GM21619 (cell line): ENCODE results near the gene ACADM.
"Not testable (repeated sequence)": the region's sequence is repeated elsewhere in the genome, so short reads cannot be mapped to it uniquely, and the experiment has no call there.

ENCODE experiments used
- ATAC-seq: cut with Tn5 transposase; IDR thresholded peaks from one replicate; pipeline ENCODE4 v1.9.1; 2021; ENCODE audit not compliant: unreplicated experiment

Gene ACADM

DNA sequence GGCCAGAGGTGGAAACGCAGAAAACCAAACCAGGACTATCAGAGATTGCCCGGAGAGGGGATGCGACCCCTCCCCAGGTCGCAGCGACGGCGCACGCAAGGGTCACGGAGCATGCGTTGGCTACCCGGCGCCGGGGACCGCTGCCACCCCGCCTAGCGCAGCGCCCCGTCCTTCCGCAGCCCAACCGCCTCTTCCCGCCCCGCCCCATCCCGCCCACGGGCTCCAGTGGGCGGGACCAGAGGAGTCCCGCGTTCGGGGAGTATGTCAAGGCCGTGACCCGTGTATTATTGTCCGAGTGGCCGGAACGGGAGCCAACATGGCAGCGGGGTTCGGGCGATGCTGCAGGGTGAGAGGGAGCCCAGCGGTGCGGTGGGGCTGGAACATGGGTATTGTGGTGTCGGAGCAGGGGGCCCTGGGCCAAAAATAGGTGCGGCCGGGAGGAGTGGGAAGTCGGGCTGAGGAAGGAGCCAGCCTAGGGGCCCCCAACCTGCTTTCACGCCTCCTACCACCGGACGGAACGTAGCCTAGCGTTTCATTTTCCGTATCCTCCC lies at the start of gene ACADM:
Gene ACADM, plus strand, starts transcription at position 238 of the 551 bp plus-strand sequence. Its CDS starts 79 bp downstream, at position 317.
- ATAC-seq, result peak; percentile 89

DNA sequence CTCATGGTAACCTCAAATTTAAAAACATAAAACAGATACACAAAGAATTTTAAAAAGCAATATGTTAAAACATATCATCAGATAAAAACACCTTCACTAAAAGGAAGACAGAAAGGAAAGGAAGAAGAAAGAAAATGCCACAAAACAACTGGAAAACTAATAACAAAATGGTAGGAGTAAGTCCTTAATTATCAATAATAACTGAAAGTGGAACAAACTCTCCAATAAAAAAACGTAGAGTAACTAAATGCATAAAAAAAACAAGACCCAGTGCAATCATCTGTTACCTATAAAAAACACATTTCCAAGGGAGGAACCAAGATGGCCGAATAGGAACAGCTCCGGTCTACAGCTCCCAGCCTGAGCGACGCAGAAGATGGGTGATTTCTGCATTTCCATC lies 47.1 kb upstream of the ACADM start:
- ATAC-seq, result no peak

- ATAC-seq, result not testable (repeated sequence)
Observed at GRCh38 chr1:75677964-75678363, 46.5 kb upstream of the ACADM start.

- no peak for ATAC-seq
Observed at GRCh38 chr1:75690547-75690946, 34.0 kb upstream of the ACADM start.

DNA sequence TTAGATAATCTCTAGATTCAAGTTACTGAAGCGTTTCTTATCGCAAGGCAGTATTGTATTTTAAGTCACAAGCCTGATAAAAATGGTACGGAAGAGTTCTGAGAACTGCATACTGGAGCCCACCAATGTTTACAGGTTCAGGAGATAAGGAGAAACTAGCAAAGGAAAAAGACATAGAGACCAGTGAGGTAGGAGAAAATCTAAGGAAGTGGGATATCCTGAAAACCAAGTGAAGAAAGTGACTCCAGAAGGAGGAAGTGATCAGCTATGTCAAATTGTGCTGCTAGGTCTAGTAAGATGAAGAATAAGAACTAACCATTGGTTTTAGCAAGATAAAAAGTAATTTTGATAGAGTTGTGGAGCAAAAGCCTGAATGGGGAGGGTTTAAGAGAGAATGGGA lies 31.0 kb upstream of the ACADM start:
- ATAC-seq, result no peak

GRCh38 chr1:75696000-75696399 lies 28.5 kb upstream of the ACADM start:
- no peak for ATAC-seq

DNA sequence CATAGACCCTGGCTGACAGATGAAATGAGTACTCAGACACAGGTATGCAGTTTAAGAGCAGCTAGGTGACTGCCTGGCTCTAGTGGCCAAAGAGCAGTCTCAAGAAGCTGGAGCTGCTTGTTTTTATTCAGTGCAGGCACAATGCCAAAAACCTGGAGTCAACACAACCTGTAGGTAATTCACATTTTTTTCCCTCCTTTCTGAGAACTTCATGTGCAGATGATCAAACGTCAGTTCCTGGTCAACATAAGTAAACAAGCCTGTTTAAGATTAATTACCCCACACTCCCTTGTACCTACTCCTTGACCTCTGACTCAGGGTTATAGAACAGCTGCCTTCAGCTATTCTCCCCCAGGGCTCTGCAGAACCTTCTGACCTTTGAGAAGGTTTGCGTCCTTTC lies 17.3 kb upstream of the ACADM start:
- no peak for ATAC-seq

DNA sequence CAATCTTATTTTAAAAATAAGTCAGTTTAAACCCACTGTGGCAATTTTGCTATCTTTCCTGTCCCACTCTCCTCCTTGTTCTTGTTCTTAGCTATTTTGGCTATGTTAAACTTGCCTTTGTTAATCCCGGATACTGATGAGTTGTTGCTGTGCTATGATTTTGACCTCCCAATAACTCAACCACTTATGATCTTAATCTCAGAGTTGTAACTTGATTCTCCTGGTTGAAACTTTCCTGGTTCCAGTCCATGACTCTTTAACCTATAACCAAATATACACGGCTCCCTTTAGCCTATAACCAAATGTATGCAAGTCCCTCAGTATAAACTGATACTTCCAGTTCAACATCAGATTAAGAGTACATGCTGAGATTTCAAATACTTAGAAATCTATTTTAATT lies 15.6 kb upstream of the ACADM start:
- ATAC-seq, result no peak

DNA sequence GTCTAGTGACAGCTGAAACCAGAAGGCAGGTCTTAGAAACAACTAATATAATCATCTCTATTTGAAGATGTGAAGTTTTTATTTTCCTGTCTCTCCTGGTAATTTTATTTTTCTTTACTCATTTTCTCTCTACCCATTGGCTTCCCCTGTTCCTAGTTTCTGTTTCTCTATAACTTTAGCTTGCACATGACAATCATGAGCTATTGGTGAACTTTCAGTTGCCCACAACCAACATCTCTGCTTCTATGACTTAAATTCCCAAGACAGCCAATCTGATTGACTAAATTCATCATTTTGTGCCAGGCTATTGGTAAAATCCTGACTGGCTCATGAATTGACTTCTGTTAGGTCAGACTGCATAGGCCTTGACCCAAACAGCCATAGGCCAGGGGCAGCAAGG lies 13.7 kb upstream of the ACADM start:
- ATAC-seq, result peak; percentile 50

DNA sequence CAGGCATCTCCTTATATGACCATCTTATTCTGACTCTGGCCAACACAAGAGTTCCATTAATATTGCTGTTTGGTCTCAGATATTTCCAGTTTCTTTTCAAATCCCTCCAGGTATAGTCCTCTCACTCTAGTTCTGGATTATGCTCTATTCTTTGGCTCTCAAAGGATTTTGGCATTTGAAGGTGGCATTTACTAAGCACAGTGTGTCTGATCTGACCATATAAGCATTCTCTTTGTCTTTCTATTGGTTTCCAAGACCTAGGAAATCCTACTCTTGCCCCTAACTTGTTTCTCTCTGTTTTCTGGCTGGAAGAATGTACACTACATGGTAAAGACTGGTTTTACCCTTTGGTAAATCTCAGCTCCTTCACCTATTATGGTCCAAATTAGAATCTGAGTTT lies 12.7 kb upstream of the ACADM start:
- no peak for ATAC-seq

GRCh38 chr1:75712306-75712705 lies 12.2 kb upstream of the ACADM start:
- ATAC-seq, result no peak

DNA sequence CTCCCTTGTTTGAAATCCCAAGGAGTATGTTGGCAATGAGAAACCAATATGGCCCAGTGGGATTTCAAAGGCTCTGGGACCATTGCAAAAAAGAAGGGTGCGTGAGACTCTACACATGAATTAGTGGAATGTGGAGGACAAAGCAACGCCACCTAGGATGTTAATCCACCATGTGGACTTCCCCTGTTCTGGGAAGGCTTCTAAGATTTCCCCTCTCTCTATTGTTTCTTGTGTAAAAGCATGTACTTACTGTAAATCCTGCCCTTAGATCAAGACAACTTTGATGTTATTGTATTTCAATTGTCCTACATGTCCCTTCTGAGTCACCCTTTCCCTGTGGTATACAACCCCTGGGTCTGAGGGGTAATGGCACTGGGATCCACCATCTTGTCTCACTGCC lies 4.7 kb upstream of the ACADM start:
- ATAC-seq, result no peak

- ATAC-seq, result no peak
Observed at GRCh38 chr1:75720325-75720724, 4.2 kb upstream of the ACADM start.

- no peak for ATAC-seq
Observed at GRCh38 chr1:75720820-75721219, 3.7 kb upstream of the ACADM start.

GRCh38 chr1:75722246-75722645 lies 2.3 kb upstream of the ACADM start:
- ATAC-seq, result not testable (repeated sequence)

DNA sequence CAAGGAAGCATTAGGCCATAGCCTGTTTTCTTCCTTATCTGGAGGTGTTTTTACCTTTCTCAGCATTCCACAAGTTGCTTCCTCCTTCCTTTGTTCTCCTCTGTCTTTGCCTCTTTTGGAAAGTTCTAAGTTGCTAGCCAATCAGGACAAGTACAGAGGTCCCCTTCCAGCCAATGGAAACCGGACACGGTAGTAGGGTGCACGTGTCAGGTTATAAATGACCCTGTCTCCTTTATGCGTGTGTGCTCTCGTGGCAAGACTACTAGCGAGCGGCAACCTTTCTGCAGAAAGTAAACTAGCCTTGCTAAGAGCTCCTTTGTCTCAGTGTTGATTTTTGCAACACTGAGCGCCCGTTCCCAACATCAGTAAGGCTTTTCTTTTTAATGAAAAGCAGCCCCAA lies 1.5 kb upstream of the ACADM start:
- ATAC-seq, result no peak

GRCh38 chr1:75723989-75724471 lies 479 bp upstream of the ACADM start:
- peak; percentile 71 for ATAC-seq

- ATAC-seq, result no peak
Observed at GRCh38 chr1:75725266-75725665, 757 bp downstream of the ACADM start.

DNA sequence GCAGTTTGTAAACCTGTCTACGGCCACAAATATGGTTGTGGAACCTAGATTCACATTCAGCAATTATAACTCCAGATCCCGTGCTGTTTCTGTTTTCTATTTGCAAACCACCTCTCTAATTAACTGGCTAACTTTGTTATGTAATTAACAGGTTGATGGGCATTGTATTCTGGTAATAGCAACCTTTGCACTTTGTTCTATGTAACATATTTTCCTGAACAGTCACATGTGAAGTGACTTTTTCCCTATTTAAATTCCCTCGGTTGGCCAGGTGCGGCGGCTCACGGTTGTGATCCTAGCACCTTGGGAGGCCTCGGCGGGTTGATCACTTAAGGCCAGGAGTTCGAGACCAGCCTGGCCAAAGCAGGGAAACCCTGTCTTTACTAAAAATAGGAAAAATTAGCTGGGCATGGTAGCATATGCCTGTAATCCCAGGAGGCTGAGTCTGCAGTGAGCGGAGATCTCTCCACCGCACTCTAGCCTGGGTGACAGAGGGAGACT lies 1.4 kb downstream of the ACADM start:
- no peak for ATAC-seq

DNA sequence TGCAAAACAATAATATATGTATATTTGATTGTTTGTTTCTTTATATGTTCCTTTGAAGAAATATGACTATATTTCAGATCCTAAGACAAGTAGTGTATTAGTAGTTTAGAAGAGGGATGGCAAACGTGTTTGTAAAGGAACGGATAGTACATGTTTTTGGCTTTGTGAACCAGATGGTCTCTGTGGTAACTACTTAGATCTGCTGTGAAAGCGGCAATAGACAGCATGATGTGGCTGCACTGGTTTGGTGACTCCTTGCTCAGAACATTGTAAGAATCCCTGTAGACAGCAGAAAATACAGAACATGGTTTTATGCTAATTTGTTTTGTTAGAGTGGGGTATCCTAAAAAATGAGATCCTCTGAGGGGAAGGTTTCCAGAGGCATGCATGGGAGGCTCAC lies 3.1 kb downstream of the ACADM start:
- peak; percentile 16 for ATAC-seq

- ATAC-seq, result no peak
Observed at GRCh38 chr1:75730432-75730831, 5.9 kb downstream of the ACADM start.

DNA sequence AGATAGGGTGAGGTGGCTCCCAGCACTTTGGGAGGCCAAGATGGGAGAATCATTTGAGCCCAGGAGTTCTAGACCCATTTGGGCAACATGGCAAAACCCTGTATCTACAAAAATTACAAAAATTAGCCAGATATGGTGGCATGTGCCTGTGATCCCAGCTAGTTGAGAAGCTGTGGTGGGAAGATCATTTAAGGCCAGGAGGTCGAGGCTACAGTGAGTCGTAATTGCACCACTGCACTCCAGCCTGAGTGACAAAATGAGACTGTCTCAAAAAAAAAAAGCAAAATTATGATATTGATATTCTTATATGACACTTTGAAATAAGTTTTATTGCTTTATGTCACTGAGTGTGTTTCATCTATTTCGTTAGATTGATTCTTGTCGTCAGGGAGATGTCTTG lies 7.4 kb downstream of the ACADM start:
- ATAC-seq, result no peak

GRCh38 chr1:75732703-75733102 lies 8.2 kb downstream of the ACADM start:
- ATAC-seq, result no peak
